Sigmoid colon (tissue), 7 donors: ENCODE data around the gene ROCK1. TPM values are rescaled to one million over a fixed set of nuclear protein-coding genes. Genes with fewer than 3 reads are reported as not detected.

ENCODE experiments used
- DNase-seq: peaks from one replicate; pipeline ENCODE4 v3.0.0-alpha.2; 2019
- H3K27ac ChIP-seq, 4 donors: fragments of 200-600 bp; sonication (generic); one replicate each; pipeline ENCODE4 v1.5.1; 2016 to 2019; ENCODE audit warnings: mild to moderate bottlenecking in 1 of 4
- H3K27me3 ChIP-seq, 3 donors: fragments of 200-600 bp; sonication (generic); one replicate each; pipeline ENCODE4 v1.5.1; 2019; ENCODE audit warnings: mild to moderate bottlenecking in 1 of 3
- H3K36me3 ChIP-seq, 4 donors: fragments of 200-600 bp; sonication (generic); one replicate each; pipeline ENCODE4 v1.5.1; 2016 to 2019
- H3K4me1 ChIP-seq, 4 donors: fragments of 200-600 bp; sonication (generic); one replicate each; pipeline ENCODE4 v1.5.1; 2017 to 2019
- H3K4me3 ChIP-seq, 4 donors: fragments of 200-600 bp; sonication (generic); one replicate each; pipeline ENCODE4 v1.5.1; 2017 to 2019; ENCODE audit warnings: mild to moderate bottlenecking in 2 of 4, moderate library complexity in 1 of 4
- H3K9me3 ChIP-seq, 4 donors: fragments of 200-600 bp in 3 of 4; sonication (generic) in 3 of 4; one replicate each; pipeline versions ENCODE4 v1.5.1 to v1.6.1; 2013 to 2019
- CTCF ChIP-seq, 4 experiments: fragments of 450-650 bp in 3 of 4; fragments of 200-600 bp in 1 of 4; IDR thresholded peaks; one replicate each; pipeline ENCODE4 v1.5.1; 2016 to 2019; ENCODE audit warnings: antibody characterized with exemption in 4 of 4, mild to moderate bottlenecking in 3 of 4, moderate library complexity in 2 of 4
- EP300 ChIP-seq, 4 donors: sonication (generic); formaldehyde crosslinking; IDR thresholded peaks; one replicate each; pipeline ENCODE4 v1.6.1; 2017; ENCODE audit warnings: antibody characterized with exemption in 4 of 4
- POLR2A ChIP-seq, 2 donors: fragments of 450-650 bp; IDR thresholded peaks; one replicate each; pipeline ENCODE4 v1.6.1; 2016; ENCODE audit warnings: antibody characterized with exemption in 2 of 2, mild to moderate bottlenecking in 2 of 2, moderate library complexity in 2 of 2
- POLR2AphosphoS5 ChIP-seq, 4 donors: sonication (generic); formaldehyde crosslinking; IDR thresholded peaks; one replicate each; pipeline ENCODE4 v1.6.1; 2017; ENCODE audit warnings: antibody characterized with exemption in 4 of 4
- WGBS, 2 donors: extraction: QIAGEN DNeasy Blood & Tissue Kit; methylation state at CpG; one replicate each; pipeline ENCODE4 v1.1.7; 2013; 5-methylcytosine and 5-hydroxymethylcytosine counted together
- intact Hi-C: fragments of 100-400 bp; cut with DNase I; formaldehyde crosslinking; loops from one replicate; pipeline ENCODE4 v1.15.1; 2023
- polyA plus RNA-seq, 3 donors: library from polyadenylated mRNA; stranded (reverse); fragments of 200-250 nt; gene quantifications; one replicate each; pipeline ENCODE4 v1.2.3, GENCODE V29; 2013
- total RNA-seq, 4 donors: library from RNA; depleted of rRNA; stranded (reverse); fragments of >200 nt; gene quantifications; one replicate each; pipeline ENCODE4 v1.1.0, GENCODE V29; 2016
- donor health status: healthy with polysubstance abuse.
- donor health status: Bipolar disorder and iron deficiency.
- donor health status: healthy.

Gene ROCK1
- total and polyA plus RNA-seq, 7 donors, result 7.8 to 86.7 (median 55.8) TPM

GRCh38 chr18:21080576-21080975 lies 31.0 kb downstream of the ROCK1 start:
- H3K4me1 ChIP-seq, result peaks cover 0 to 28% (median 18%) of the 10 kb centered on the region in 4 donors
- DNase-seq, result no peak
- intact Hi-C loops, result no loop called here
- WGBS, 2 donors, result 100% methylated on average over 1 of the region's 1 CpG
- no peaks in the 10 kb centered on the region for H3K36me3 ChIP-seq
- H3K27ac ChIP-seq, result no peak overlapping the region
- H3K27me3 ChIP-seq, result no peaks in the 10 kb centered on the region
- TF ChIP-seq POLR2AphosphoS5 (IDR thresholded peaks at IDR 0.05), result no peak
- no peak for TF ChIP-seq POLR2A (IDR thresholded peaks at IDR 0.05)
- no peak for TF ChIP-seq EP300 (IDR thresholded peaks at IDR 0.05)
- no peak for TF ChIP-seq CTCF (IDR thresholded peaks at IDR 0.05)
- H3K9me3 ChIP-seq, result no peaks in the 10 kb centered on the region
- no peak overlapping the region for H3K4me3 ChIP-seq

GRCh38 chr18:21074336-21075323 lies 37.0 kb downstream of the ROCK1 start:
- H3K4me3 ChIP-seq, result no peak overlapping the region
- TF ChIP-seq CTCF (IDR thresholded peaks at IDR 0.05) (no peak), EP300 (IDR thresholded peaks at IDR 0.05) (no peak), POLR2A (IDR thresholded peaks at IDR 0.05) (no peak), POLR2AphosphoS5 (IDR thresholded peaks at IDR 0.05) (no peak)
- intact Hi-C loops, result no loop called here
- no peaks in the 10 kb centered on the region for H3K36me3 ChIP-seq
- peaks cover 0 to 56% (median 41%) of the 10 kb centered on the region in 4 donors for H3K4me1 ChIP-seq
- no peak for DNase-seq
- no peaks in the 10 kb centered on the region for H3K27me3 ChIP-seq
- 44 to 71% methylated on average over 3 of the region's 3 CpGs for WGBS, 2 donors
- no peak overlapping the region for H3K27ac ChIP-seq
- no peaks in the 10 kb centered on the region for H3K9me3 ChIP-seq

GRCh38 chr18:21073180-21073579 lies 38.4 kb downstream of the ROCK1 start:
- no peaks in the 10 kb centered on the region for H3K9me3 ChIP-seq
- intact Hi-C loops, result no loop called here

DNA sequence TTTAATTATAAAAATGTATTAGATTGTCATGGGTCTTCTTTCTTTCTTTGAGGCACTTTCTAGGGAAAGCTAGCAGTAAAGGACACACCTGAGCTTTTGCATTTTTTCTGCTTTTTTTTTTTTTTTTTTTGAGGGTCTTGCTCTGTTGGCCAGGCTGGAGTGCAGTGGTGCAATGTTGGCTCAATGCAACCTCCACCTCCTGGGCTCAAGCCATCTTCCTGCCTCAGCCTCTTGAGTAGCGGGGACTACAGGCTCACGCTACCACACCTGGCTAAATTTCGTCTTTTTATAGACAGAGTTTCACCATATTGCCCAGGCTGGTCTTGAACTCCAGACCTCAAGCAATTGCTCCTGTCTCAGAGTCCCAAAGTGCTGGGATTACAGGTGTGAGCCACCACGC lies 40.5 kb downstream of the ROCK1 start:
- H3K4me1 ChIP-seq, result peaks cover 0 to 33% (median 24%) of the 10 kb centered on the region in 4 donors
- TF ChIP-seq CTCF (IDR thresholded peaks at IDR 0.05) (no peak), EP300 (IDR thresholded peaks at IDR 0.05) (no peak), POLR2A (IDR thresholded peaks at IDR 0.05) (no peak), POLR2AphosphoS5 (IDR thresholded peaks at IDR 0.05) (no peak)
- DNase-seq, result no peak

More at GRCh38 chr18:21073180-21073579, 38.4 kb downstream of the ROCK1 start:
- no peak for DNase-seq
- H3K4me1 ChIP-seq, result peaks cover 0 to 43% (median 32%) of the 10 kb centered on the region in 4 donors
- TF ChIP-seq EP300 (IDR thresholded peaks at IDR 0.05) (no peak), POLR2AphosphoS5 (IDR thresholded peaks at IDR 0.05) (no peak), CTCF (IDR thresholded peaks at IDR 0.05) (no peak), POLR2A (IDR thresholded peaks at IDR 0.05) (no peak)
- no peaks in the 10 kb centered on the region for H3K27me3 ChIP-seq
- H3K4me3 ChIP-seq, result no peak overlapping the region
- no peak overlapping the region for H3K27ac ChIP-seq
- no peaks in the 10 kb centered on the region for H3K36me3 ChIP-seq

More for the DNA sequence above, 40.5 kb downstream of the ROCK1 start:
- no peaks in the 10 kb centered on the region for H3K36me3 ChIP-seq
- no peaks in the 10 kb centered on the region for H3K9me3 ChIP-seq
- no peaks in the 10 kb centered on the region for H3K27me3 ChIP-seq
- H3K4me3 ChIP-seq, result no peak overlapping the region
- intact Hi-C loops, result no loop called here
- no peak overlapping the region for H3K27ac ChIP-seq
- 82 to 96% methylated on average over 4 of the region's 4 CpGs for WGBS, 2 donors
